ENCODE data around the gene MVP. TPM values are rescaled to one million over a fixed set of nuclear protein-coding genes. Genes with fewer than 3 reads are reported as not detected.
A peak's percentile ranks its signal among the peaks of the same experiment; 100 is the strongest.

The MVP gene
- total RNA-seq, 2 donors from 2014 or later: 3.0 to 8.0 TPM

GRCh38 chr16:29876217-29876593, 55.9 kb downstream of the MVP start:
- Histone ChIP-seq H3K9ac (ENCODE audit: extremely low read depth, low read length, poor library complexity, severe bottlenecking) (no peak overlapping the region), H3K4me3 (ENCODE audit: low read length) (no peak overlapping the region), H3K27me3 (ENCODE audit: control insufficient read depth, insufficient read depth, low read length, poor library complexity, severe bottlenecking) (peaks cover 6% of the 10 kb centered on the region), H3K9me3 (ENCODE audit: control insufficient read depth, low read length) (no peaks in the 10 kb centered on the region), H3K36me3 (ENCODE audit: control insufficient read depth, insufficient read depth, low read length) (peaks cover 7% of the 10 kb centered on the region), H3K4me1 (ENCODE audit: control insufficient read depth, insufficient read depth, low read length) (no peaks in the 10 kb centered on the region), H3K27ac (ENCODE audit: low read depth, low read length) (no peak overlapping the region)
- H3K4me3 Mint-ChIP-seq: peak overlapping the region; percentile 52
- peaks cover 3% of the 10 kb centered on the region for H3K4me1 Mint-ChIP-seq
- WGBS, 2 experiments (ENCODE audit: insufficient coverage in 1 of 2, insufficient read length in 1 of 2): 72 to 74% methylated on average over 18 of the region's 18 CpGs
- H3K27ac Mint-ChIP-seq: no peak overlapping the region
- peaks cover 2% of the 10 kb centered on the region for H3K9me3 Mint-ChIP-seq
- H3K36me3 Mint-ChIP-seq (ENCODE audit: low read depth): peaks cover 22% of the 10 kb centered on the region
- TF ChIP-seq, protein P1, sequence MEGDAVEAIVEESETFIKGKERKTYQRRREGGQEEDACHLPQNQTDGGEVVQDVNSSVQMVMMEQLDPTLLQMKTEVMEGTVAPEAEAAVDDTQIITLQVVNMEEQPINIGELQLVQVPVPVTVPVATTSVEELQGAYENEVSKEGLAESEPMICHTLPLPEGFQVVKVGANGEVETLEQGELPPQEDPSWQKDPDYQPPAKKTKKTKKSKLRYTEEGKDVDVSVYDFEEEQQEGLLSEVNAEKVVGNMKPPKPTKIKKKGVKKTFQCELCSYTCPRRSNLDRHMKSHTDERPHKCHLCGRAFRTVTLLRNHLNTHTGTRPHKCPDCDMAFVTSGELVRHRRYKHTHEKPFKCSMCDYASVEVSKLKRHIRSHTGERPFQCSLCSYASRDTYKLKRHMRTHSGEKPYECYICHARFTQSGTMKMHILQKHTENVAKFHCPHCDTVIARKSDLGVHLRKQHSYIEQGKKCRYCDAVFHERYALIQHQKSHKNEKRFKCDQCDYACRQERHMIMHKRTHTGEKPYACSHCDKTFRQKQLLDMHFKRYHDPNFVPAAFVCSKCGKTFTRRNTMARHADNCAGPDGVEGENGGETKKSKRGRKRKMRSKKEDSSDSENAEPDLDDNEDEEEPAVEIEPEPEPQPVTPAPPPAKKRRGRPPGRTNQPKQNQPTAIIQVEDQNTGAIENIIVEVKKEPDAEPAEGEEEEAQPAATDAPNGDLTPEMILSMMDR (conservative IDR thresholded peaks at IDR 0.05): no peak
- peaks cover 20% of the 10 kb centered on the region for H3K27me3 Mint-ChIP-seq (ENCODE audit: insufficient read depth)
- DNase-seq: peak; percentile 88

GRCh38 chr16:29876594-29877249, 56.5 kb downstream of the MVP start:
- Histone ChIP-seq H3K27me3 (ENCODE audit: control insufficient read depth, insufficient read depth, low read length, poor library complexity, severe bottlenecking) (peaks cover 6% of the 10 kb centered on the region), H3K9me3 (ENCODE audit: control insufficient read depth, low read length) (no peaks in the 10 kb centered on the region), H3K4me1 (ENCODE audit: control insufficient read depth, insufficient read depth, low read length) (no peaks in the 10 kb centered on the region), H3K9ac (ENCODE audit: extremely low read depth, low read length, poor library complexity, severe bottlenecking) (no peak overlapping the region), H3K27ac (ENCODE audit: low read depth, low read length) (no peak overlapping the region), H3K36me3 (ENCODE audit: control insufficient read depth, insufficient read depth, low read length) (peaks cover 7% of the 10 kb centered on the region), H3K4me3 (ENCODE audit: low read length) (peak overlapping the region; percentile 45)
- Mint-ChIP-seq H3K27me3 (ENCODE audit: insufficient read depth) (peaks cover 20% of the 10 kb centered on the region), H3K36me3 (ENCODE audit: low read depth) (peaks cover 22% of the 10 kb centered on the region), H3K4me1 (peaks cover 3% of the 10 kb centered on the region), H3K4me3 (peak overlapping the region; percentile 52), H3K9me3 (peaks cover 2% of the 10 kb centered on the region), H3K27ac (no peak overlapping the region)
- 49 to 53% methylated on average over 30 to 45 of the region's 45 CpGs for WGBS, 2 experiments (ENCODE audit: insufficient coverage in 1 of 2, insufficient read length in 1 of 2)
- TF ChIP-seq, protein P1 (conservative IDR thresholded peaks at IDR 0.05): no peak
- DNase-seq: peak; percentile 86

- no peak overlapping the region for H3K27ac ChIP-seq (ENCODE audit: low read depth, low read length)
These were observed 57.2 kb downstream of the MVP start for GRCh38 chr16:29877266-29877961.

More at GRCh38 chr16:29877266-29877961, 57.2 kb downstream of the MVP start:
- Mint-ChIP-seq H3K27ac (peak overlapping the region; percentile 64), H3K9me3 (peaks cover 2% of the 10 kb centered on the region), H3K36me3 (ENCODE audit: low read depth) (peaks cover 20% of the 10 kb centered on the region), H3K4me1 (peaks cover 3% of the 10 kb centered on the region), H3K27me3 (ENCODE audit: insufficient read depth) (peaks cover 20% of the 10 kb centered on the region), H3K4me3 (peak overlapping the region; percentile 52)
- Histone ChIP-seq H3K4me1 (ENCODE audit: control insufficient read depth, insufficient read depth, low read length) (no peaks in the 10 kb centered on the region), H3K27me3 (ENCODE audit: control insufficient read depth, insufficient read depth, low read length, poor library complexity, severe bottlenecking) (peaks cover 6% of the 10 kb centered on the region), H3K36me3 (ENCODE audit: control insufficient read depth, insufficient read depth, low read length) (peaks cover 7% of the 10 kb centered on the region), H3K4me3 (ENCODE audit: low read length) (peak overlapping the region; percentile 45), H3K9me3 (ENCODE audit: control insufficient read depth, low read length) (no peaks in the 10 kb centered on the region), H3K9ac (ENCODE audit: extremely low read depth, low read length, poor library complexity, severe bottlenecking) (no peak overlapping the region)
- DNase-seq: peak; percentile 100
- TF ChIP-seq, protein P1 (conservative IDR thresholded peaks at IDR 0.05): no peak
- WGBS, 2 experiments (ENCODE audit: insufficient coverage in 1 of 2, insufficient read length in 1 of 2): 37 to 49% methylated on average over 24 to 28 of the region's 28 CpGs

Data from endodermal cell (in vitro differentiated cells).